ENCODE results near the gene TAAR5. TPM values are rescaled to one million over a fixed set of nuclear protein-coding genes. Genes with fewer than 3 reads are reported as not detected.

Gene TAAR5
- polyA plus RNA-seq, 3 donors = not detected

DNA sequence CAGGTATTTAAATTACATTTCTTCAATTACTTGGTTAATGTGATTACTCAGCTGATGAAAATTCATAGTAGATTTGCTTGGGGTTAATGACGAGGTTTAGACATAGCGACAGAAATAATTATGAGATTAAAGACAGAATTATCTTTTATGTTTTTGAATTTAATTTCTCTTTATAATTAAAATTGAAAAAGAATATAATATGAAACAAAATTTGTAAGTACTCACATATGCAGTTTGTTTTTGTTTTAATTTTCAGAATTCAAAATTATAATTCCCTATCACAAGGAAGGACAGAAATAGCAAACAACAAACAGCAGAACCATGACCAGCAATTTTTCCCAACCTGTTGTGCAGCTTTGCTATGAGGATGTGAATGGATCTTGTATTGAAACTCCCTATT is 37.2 kb downstream of the TAAR5 start, which contains the start of gene TAAR8:
Gene TAAR8 (plus strand): TSS at position 301 of the 400 bp plus-strand sequence. CDS start 21 bp downstream, at position 322.
- H3K36me3 Mint-ChIP-seq = no peaks in the 10 kb centered on the region

GRCh38 chr6:132551214-132551613 is 38.3 kb downstream of the TAAR5 start:
- no peak overlapping the region for H3K27ac Mint-ChIP-seq
- no peak for TF ChIP-seq CTCF (IDR thresholded peaks at IDR 0.05)
- Histone ChIP-seq H3K4me3 (replicated peaks in 1 of 3; ENCODE audit: low read depth in 2 of 3, low read length in 3 of 3) (no peak overlapping the region), H3K27ac (ENCODE audit: low read depth in 1 of 2, low read length in 2 of 2) (no peak overlapping the region), H3K79me2 (ENCODE audit: insufficient read depth, low read length) (no peaks in the 10 kb centered on the region), H3K36me3 (replicated peaks in 1 of 2; ENCODE audit: control insufficient read depth in 1 of 2, insufficient read depth in 2 of 2, low read length in 2 of 2) (no peaks in the 10 kb centered on the region), H3K4me2 (replicated peaks; ENCODE audit: extremely low read depth, low read length, poor library complexity, severe bottlenecking) (no peak overlapping the region), H4K20me1 (ENCODE audit: insufficient read depth, low read length) (no peaks in the 10 kb centered on the region), H3K4me1 (ENCODE audit: control insufficient read depth in 1 of 2, insufficient read depth in 2 of 2, low read length in 2 of 2) (no peaks in the 10 kb centered on the region), H3K27me3 (ENCODE audit: control insufficient read depth in 2 of 2, insufficient read depth in 2 of 2, low read length in 2 of 2) (no peaks in the 10 kb centered on the region), H3K9me3 (replicated peaks in 1 of 2; ENCODE audit: control insufficient read depth in 1 of 2, insufficient read depth in 1 of 2, low read length in 2 of 2) (no peaks in the 10 kb centered on the region), H2AFZ (ENCODE audit: insufficient read depth, low read depth, low read length, poor library complexity, severe bottlenecking) (no peak overlapping the region), H3K9ac (ENCODE audit: insufficient read depth, low read length, poor library complexity, severe bottlenecking) (no peak overlapping the region)
- intact Hi-C loops (cut with micrococcal nuclease) = no loop called here
- H3K27me3 Mint-ChIP-seq (ENCODE audit: low read depth in 3 of 3) = peaks cover 2 to 7% (median 5%) of the 10 kb centered on the region in 3 donors
- H3K9me3 Mint-ChIP-seq = no peaks in the 10 kb centered on the region
- WGBS (ENCODE audit: insufficient coverage) = 93% methylated on average over 3 of the region's 4 CpGs
- DNase-seq = no peak
- H3K4me1 Mint-ChIP-seq = no peaks in the 10 kb centered on the region
- no peak overlapping the region for H3K4me3 Mint-ChIP-seq
- H3K36me3 Mint-ChIP-seq = no peaks in the 10 kb centered on the region

More for the DNA sequence above, 37.2 kb downstream of the TAAR5 start, which contains the start of gene TAAR8:
- Histone ChIP-seq H3K4me2 (replicated peaks; ENCODE audit: extremely low read depth, low read length, poor library complexity, severe bottlenecking) (no peak within 1 kb of the TSS), H3K9ac (ENCODE audit: insufficient read depth, low read length, poor library complexity, severe bottlenecking) (no peak within 1 kb of the TSS), H3K27ac (ENCODE audit: low read depth in 1 of 2, low read length in 2 of 2) (no peak within 1 kb of the TSS), H2AFZ (ENCODE audit: insufficient read depth, low read depth, low read length, poor library complexity, severe bottlenecking) (no peak within 1 kb of the TSS), H3K27me3 (ENCODE audit: control insufficient read depth in 2 of 2, insufficient read depth in 2 of 2, low read length in 2 of 2) (no peaks in the 10 kb centered on the region), H3K4me1 (ENCODE audit: control insufficient read depth in 1 of 2, insufficient read depth in 2 of 2, low read length in 2 of 2) (no peaks in the 10 kb centered on the region), H3K9me3 (replicated peaks in 1 of 2; ENCODE audit: control insufficient read depth in 1 of 2, insufficient read depth in 1 of 2, low read length in 2 of 2) (no peaks in the 10 kb centered on the region), H3K4me3 (replicated peaks in 1 of 3; ENCODE audit: low read depth in 2 of 3, low read length in 3 of 3) (no peak within 1 kb of the TSS), H3K36me3 (replicated peaks in 1 of 2; ENCODE audit: control insufficient read depth in 1 of 2, insufficient read depth in 2 of 2, low read length in 2 of 2) (no peaks in the 10 kb centered on the region), H3K79me2 (ENCODE audit: insufficient read depth, low read length) (no peaks in the 10 kb centered on the region), H4K20me1 (ENCODE audit: insufficient read depth, low read length) (no peaks in the 10 kb centered on the region)
- no peaks in the 10 kb centered on the region for H3K9me3 Mint-ChIP-seq
- intact Hi-C loops (cut with micrococcal nuclease) = no loop called here
- WGBS (ENCODE audit: insufficient coverage) = no CpG with 5 or more reads among the region's 2 CpGs
- TF ChIP-seq CTCF (IDR thresholded peaks at IDR 0.05) = no peak
- no peak for DNase-seq
- H3K4me1 Mint-ChIP-seq = no peaks in the 10 kb centered on the region
- H3K27me3 Mint-ChIP-seq (ENCODE audit: low read depth in 3 of 3) = peaks cover 2 to 7% (median 5%) of the 10 kb centered on the region in 3 donors
- no peak within 1 kb of the TSS for H3K27ac Mint-ChIP-seq
- H3K4me3 Mint-ChIP-seq = no peak within 1 kb of the TSS

Data from CD14-positive monocyte (primary cell).